GM21786 (cell line): ENCODE data around the gene CPXM2.

Experiments used
- ATAC-seq: cut with Tn5 transposase; IDR thresholded peaks from one replicate; pipeline ENCODE4 v1.9.1; 2021; ENCODE audit not compliant: unreplicated experiment

The CPXM2 gene

DNA sequence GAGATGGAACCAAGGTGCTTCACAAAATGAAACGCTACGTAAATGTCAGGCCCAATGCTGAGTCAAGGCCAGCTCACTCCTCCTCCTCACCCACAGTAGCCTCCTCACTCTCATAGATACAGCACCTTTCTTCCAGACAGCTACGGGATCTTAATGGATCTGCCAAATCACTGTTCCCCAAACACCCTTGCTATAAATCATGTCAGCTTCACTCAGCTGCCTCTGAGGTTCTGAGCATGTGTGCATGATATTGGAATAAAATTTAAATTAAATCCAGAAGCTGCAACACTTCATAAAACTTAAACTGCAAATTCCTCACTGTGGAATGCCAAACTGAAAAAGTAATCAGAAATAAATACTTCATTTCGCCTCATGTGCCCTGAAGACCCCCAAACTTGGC, 14.7 kb upstream of the CPXM2 start:
- no peak for ATAC-seq

DNA sequence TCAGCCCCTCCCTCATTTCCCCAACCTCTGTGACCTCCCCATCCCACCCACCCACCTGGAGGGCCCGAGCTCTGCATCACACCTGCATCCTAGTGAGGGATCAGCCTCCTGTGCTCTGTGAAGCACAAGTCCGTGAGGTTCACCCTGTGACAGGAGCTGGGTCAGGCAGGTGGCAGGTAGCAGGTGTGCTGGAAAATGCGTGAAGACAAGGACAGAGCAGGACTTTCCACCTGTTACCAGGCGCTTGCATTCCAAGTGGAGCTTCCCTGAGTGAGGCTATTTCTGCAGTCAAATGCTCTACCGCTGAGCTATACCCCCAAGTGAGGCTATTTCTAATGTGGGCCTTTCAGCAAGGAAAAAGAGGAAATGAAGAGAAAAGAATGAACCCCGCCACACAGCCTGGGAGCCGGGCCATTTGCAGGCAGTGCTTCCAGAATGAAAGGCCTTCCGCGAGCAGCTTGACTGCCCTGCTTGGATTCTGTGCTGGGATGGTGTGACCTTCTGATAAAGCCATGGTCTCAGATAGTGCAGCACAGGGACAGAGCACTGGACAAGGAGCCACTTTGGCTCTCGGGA, 13.3 kb upstream of the CPXM2 start:
- no peak for ATAC-seq

DNA sequence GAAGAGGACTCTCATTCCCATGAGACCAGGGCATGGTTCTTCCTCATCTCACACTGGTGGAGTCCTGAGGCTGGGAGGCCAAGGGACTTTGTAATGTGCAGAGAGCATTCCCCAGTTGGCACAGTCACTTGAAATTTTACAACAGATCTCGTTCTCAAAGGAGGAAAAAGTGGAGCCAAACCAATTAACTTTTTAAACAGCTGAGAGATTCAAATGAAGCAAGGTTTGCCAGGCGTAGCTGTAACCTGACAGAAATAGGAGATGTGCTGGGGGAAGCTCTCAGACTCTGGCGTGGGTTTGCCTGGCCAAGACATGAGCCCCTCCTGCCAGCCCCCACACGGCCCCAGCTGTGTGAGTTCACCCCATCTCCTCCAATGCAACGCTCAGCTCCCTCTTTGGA, 12.0 kb upstream of the CPXM2 start:
- no peak for ATAC-seq

DNA sequence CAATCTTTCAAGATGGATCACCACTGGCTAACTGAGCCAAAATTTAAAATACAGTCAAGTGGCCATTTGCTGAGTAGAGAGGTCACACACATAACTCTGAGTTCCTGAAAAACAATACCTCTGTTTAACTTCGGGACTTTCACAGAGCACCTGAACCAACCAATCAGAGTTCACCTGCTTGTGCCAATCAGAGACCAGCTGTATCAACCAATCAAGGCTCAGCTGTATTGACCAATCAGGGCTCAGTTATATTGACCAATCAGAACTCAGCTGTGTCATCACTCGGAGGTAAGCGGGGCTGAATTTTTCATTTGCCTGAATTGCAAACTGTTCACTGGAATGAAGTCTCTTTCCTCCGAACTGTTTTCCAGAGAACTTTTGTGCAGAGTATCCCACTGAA, 10.0 kb upstream of the CPXM2 start:
- no peak for ATAC-seq

DNA sequence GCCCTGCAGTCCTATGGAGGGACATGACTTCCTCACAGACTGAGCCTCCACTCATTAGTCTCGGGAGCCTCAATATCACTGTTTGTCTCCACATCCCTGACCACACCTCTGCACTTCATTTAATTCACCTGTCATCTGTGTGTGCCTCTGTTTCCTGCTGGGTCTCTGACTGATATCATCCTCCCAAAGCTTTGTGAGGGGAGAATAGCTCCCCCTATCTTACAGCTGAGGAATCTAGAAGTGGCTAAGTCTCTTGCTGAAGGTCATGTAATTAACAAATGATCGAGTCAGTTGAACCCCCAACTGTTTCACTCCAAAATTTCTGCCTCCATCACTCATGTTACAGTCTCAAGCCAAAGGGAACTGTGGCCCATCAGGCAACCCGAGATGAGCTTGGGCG, 5.5 kb upstream of the CPXM2 start:
- ATAC-seq = no peak

DNA sequence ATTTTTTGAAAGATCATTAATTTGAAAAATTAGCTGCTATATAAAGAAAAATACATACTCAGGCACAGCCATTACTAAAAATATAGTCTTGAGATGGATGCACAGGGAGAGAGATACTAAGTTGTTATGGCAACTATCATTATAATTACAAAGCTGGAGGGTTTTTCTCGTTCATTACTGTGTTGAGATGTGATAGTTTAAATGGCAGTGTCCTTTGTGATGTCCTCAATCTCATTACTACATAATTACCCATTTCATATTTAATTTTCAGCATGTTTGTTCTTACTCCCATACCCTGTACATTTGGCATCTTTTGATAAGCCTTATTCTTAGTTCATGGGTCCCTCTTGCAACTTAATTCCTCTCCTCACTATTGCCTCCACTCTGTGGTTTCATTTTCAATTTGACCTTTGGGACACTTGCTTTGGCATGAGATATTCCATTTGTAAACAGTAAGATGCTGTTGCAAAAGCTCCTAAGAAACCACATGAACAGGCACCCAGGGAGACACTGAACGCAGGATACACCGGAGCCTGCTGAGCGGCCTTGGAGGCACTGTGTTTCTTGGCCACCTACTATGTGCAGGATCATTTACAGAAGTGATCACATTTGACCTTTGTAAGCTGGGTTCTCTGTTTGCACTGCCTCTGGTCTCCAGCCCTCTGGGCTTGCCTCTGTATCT, 4.8 kb upstream of the CPXM2 start:
- no peak for ATAC-seq

DNA sequence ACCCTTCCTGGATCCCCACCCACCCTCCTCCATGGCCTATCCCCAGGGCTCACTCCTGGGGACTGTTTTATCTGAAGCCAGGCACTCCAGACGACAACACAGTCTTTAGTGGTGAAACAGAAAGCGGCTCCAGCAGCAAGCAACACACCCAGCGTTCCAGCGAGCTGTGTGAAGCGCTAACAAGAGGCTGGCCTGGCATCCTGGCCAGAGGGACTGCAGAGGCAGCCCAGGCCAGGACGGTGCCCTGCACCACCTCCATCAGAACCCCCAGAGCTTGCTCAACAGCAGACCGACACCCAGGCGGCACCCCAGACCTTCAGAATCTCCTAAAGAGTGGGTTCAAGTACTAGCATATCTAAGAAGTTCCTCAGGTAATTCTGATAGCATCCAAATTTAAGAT, 2.0 kb upstream of the CPXM2 start:
- no peak for ATAC-seq

DNA sequence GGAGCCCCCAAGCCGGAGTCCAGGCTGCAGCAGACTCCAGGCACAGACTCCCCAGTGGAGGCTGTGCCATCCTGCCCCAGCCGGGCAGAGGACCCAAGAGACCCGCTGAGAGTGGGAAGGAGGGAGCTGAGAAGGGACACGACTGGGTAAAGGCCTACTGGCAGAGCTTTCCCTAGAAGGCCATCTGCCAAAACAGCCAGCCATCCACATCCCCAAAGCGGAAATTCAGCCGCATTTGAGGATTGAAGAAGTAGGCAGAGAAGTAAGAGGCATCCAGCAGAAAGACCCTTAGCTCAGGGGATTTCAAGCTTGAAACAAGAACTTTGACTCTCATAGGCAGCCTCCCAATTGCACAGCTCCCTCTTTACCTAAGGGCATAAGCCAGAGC, 857 bp downstream of the CPXM2 start:
- ATAC-seq = no peak

DNA sequence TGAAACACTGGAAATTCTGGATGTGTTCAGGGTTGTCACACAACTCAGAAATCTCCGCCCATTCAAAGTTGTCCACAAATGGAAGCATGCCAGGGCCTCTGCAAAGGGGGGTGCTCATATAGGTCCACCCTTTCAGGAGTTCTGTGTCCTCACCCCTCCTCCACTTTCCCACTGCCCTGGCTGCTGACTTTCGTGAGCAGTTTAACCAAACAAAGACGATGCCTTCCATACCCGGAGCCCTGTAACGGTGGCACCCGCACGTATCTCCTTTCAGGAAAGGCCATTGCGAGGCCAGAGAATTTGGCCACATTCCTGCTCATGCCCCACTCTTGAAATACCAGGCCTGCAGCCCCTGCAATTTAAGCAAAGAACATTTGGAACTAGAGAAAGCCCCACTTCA, 1.4 kb downstream of the CPXM2 start:
- ATAC-seq = no peak

DNA sequence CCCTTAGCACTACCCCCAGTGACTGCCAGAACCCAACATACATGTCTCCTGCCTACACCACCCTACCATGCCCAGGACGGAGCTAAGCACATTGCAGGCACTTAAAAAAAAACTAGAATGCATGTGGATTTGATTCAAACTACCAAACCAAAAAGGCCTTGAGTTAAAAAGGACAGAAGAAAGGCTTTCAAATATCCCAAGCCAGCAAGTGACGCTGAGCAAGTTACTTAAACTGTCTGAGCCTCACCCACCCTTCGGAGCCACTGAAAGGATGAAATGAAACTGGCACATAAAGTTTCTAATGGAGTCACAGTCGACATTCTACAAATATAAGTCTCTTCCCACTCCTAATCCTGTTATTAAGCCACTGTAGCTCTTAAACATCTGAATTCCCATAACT, 1.8 kb downstream of the CPXM2 start:
- ATAC-seq = no peak

DNA sequence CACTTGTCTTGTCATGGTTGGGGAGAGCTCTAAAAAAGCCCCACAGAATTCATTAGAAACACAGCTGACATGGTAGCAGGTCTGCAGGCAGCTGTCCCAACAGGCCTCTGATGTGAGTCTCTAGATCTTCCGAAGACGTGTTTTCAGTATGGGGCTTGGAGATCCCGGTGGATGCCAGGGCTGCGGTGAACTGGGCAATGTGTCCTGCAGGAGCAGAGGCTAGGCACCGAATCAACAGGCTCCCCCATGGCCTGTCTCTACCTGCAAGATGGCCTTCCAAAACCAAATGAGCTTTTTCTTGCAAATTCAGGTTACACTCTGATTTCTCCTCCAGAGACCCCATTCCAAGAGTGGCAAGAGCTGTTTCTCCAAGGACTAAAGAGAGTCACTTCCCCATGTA, 2.9 kb downstream of the CPXM2 start:
- no peak for ATAC-seq

DNA sequence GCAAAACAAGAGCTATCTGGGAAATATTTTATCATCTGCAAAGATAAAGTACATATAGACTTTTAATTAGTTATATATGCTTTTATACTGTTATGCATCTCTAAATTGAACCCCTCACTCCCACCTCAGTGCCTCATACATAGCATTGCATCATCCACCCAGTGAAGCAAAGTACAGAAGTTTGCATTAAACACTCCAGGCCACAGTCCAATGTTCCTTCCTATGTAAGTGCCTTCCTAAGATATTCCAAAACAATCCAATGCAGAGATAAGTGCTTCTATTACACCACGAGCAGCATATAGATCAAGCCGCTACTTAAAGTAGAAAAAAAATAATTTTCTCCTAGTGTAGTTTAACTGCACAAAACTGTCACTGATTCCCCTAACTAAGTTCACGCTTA, 3.4 kb downstream of the CPXM2 start:
- no peak for ATAC-seq

DNA sequence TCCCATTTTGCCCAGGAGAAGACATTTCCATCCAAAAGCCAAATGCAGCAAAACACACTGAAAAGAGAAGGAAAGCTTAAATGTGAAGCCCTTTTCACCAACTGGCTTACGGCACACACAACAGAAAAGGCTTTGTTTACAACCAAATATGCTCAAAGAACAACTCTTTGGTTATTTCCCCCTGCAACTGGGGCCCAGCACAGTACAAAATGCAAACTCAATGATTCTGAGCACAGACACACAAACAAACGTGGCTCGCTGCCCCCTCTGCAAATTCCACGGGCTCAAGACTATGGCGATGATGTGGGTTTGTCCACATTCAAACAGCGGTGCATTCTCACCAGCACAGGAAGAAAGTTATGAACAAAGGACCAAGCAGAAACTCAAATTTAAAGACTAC, 5.3 kb downstream of the CPXM2 start:
- ATAC-seq = no peak

DNA sequence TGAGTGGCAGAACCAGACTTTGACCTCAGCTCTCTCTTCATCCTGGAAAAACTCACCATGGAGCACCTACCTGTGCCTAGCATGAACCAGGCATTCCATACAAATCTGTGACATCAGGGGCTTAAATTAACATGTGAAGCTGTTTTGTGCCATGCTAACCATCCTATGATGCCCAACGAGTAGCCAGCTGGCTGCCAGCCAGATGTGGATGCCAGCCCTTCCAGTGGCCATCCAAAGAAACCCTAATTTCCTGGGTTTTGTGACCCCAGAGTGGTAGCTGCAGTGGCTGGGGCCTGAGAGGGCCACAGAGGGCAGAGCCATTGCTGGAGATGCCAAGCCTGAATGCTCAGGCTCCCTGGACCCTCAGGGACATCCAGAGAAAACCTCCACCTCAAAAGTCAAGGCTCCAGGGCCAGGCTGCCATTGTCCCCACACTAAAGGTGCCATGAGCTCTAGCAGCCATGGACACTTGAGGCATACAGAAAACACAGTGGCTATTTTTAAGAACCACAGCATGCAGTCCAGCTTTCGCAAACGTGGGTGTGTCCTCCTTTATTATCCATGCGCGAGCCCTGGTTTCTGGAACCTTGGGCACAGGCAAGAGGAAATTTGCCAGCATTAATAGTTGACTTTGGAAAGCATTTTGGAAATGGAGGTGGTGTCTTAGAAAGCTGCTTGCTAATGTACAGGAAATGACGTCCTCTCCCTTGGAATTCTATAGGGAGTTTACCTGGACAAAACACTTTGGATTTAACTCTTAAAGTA, 6.0 kb downstream of the CPXM2 start:
- no peak for ATAC-seq

DNA sequence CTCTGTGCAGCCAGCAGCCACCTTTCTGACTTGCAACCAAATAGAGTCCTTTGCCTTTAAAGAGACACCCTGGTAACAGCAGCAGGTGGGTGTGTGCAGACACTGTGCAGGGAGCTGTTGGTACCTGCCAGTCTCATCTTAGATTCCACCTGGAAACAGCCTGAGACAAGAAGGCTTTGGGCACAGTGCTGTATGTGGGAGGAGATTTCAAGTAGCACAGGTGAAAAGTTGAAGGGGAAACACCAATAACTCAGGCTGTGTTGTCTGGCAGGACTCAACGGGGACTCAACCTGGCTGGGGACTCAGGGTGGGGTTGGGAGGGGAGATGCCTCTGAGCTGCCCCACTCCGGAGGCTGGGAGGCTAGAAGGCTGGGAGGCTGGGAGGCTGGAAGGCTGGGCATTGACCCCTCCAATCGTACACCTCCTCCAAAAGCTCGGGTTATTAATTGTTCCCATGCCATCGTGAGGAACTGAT, 6.7 kb downstream of the CPXM2 start:
- ATAC-seq = no peak

DNA sequence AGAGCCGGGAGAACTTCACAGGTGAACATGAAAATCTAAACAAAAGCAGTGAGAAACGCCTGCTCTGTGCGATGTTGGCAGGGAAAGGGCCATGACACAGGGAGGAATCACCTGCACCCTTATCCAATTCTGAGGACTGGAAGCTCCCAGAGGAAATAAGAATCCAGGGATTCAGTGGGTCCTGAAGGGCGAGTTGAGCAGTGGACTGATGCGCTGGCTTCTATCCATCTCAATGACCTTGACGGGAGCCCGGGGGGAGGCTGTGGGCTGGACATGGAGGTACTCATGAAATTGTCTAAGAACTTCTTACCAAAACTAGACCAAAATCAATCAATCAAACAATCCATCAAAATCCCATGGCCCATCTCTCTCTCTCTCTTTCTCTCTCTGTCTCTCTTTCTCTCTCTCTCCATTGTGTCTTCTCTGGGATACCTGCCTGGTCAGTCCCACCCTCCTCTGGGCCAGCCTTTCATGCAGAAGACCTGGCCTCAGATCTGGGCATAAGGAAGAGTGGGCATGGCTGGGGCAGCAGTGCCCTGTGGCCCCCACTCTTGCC, 7.2 kb downstream of the CPXM2 start:
- no peak for ATAC-seq

DNA sequence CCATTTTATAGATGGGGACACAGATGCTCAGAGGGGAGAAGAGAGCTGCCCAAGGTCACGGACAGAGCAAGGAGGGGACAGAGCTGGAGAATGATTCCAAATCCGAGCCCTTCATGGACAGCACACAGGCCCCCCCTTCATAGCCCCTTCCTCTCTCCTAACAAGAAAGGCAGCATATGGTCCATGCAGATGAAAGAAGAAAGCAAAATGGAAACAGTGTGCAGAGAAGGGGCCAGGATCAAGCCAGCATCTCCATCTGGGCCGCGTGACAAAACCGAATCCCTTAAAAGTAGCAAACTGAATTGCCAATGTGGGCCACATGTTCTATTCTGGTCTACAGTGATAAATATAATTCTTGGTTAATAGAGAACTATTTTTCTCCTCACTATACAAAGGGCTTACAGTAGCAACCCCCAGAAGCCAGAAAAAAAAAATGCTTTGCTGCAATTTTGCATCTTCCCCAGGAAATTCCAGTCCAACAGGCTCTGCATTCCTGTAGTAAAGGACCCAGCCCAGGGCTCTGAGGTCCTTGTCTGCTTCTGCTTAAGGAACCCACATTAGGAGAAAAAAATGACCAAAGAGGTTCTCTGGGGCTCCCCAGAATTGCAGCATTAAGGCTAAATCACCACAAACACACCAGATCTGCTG, 7.8 kb downstream of the CPXM2 start:
- ATAC-seq = no peak

DNA sequence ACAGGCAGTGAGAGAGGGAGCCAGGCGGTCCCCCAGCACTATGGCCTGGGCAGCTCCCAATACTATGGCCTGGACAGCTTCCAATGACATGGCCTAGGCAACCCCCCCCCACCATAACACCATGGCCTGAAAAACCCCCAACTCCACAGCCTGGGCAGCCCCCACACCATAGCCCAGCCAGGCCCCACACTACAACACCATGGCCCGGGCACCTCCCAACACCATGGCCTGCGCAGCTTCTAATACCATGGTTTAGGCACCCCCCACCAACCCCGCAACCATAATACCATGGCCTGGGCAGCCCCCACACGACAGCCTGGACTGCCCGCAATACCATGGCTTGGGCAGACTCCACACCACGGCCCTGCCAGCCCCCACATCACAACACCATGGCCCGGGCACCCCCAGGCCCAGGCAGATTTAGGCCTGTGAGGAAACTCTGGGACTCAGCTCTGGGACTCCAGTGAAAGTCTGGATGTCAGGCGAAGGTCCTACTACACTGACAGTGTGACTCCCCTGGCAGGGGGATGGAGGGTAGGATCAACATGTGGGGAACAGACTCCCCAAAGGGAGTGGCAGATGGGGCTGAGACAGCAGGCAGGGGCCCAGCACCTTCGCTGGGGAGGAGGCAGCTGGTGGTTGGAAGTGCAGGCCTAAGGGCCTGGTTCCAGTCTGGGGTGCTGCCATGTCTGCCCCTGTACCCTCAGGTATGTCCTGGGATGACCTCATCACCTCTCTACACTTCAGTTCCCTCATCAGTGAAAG, 8.7 kb downstream of the CPXM2 start:
- no peak for ATAC-seq

DNA sequence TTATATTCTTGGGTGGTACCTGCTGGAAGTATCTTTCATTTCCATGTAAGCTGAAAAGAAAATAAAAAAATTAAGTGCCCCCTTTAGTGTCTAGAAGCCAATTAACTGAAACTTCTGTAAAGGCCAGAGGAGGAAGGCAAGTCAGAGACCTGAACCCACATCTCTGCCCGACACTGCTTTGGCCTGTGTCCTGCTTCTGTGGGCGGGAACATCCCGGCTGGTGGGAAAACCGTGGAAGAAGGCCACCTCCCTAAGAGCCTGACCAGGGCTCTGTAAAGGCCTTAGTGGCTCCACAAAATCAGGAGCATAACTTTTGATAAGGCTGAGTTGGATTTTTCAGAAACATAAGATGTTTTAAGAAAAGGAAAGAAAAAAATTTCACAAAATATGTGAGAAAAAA, 9.4 kb downstream of the CPXM2 start:
- ATAC-seq = no peak

DNA sequence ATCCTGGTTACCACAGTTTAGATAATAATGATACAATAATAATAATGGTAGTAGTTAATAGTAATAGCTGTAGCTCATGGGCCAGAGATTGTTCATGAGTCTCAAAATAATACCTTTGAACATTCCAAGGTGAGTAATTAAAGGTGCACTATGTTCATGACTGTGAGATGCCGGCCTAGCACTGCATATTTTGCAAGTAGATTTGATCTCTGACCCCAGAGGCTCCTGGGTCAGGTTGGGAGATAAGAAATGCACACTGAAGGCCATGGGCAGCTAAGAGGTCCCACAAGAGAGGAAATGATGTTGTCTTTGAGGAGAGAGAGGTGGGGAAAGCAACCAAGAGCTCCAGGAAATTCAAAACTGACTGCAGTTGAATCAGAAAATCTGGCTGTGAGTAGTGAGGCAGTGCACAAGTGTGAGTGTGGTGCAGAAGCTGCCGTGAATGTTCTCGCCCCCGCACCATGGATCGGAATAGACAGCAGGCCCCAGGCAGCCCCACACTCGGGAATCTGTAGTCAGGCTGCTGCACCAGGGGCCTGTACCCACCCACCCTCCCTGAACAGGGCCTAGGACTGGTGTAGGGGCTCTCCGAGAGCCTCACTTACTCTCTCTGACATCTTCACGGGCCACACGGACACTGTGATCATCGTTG, 11.9 kb downstream of the CPXM2 start:
- no peak for ATAC-seq
